ENCODE measurements around the gene ERGIC1. TPM values are rescaled to one million over a fixed set of nuclear protein-coding genes. Genes with fewer than 3 reads are reported as not detected.

Gene ERGIC1
- total and polyA plus RNA-seq, 8 donors = 116 to 229 (median 125) TPM

DNA sequence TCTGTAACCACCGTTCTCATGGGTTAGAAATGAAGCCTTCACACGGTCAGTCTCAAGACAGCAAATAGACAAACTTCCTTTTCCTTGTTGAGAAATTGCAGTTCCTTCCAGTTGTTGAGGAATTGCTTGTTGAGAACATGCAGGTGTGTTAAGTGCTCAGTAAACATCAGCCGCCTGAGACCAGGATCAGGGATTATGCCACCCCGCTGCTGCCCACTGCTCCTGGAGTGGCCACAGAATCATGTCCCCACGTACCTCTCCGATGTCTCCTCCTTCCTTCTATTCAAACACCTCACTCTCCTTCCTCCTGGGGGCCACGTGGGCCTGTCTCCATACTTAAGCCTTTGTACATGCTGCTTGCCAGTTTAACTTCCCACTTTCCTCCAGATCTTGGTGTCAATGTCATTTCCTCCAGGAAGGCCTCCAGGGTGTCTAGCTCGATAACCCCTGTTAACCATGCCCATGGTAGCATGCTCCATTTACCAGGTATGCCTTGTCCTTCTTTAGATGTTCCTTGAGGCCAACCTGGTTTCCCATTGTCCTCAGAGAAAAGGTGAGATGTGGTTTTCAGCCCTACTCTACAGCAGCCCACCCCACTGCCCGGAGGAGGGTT is 91.4 kb downstream of the ERGIC1 start:
- DNase-seq (peak in 2 of 4 donors; percentile 23 to 62), ATAC-seq (peak; percentile 89)
- H3K27ac ChIP-seq = peak overlapping the region; percentile 53 to 65
- H3K4me3 ChIP-seq = no peak overlapping the region
- peaks cover 0 to 71% of the 10 kb centered on the region in 2 donors for H3K36me3 ChIP-seq
- intact Hi-C loops (cut with DNase I) = no loop called here
- peaks cover 0 to 17% of the 10 kb centered on the region in 2 donors for H3K4me1 ChIP-seq
- TF ChIP-seq CTCF (IDR thresholded peaks at IDR 0.05) = no peak
- H3K9me3 ChIP-seq = no peaks in the 10 kb centered on the region
- no peaks in the 10 kb centered on the region for H3K27me3 ChIP-seq

- H3K27ac ChIP-seq = peak overlapping the region; percentile 53 to 60
- DNase-seq (no peak), ATAC-seq (no peak)
- no peaks in the 10 kb centered on the region for H3K9me3 ChIP-seq
- intact Hi-C loops (cut with DNase I) = no loop called here
- H3K36me3 ChIP-seq = peaks cover 0 to 65% of the 10 kb centered on the region in 2 donors
- no peaks in the 10 kb centered on the region for H3K27me3 ChIP-seq
- H3K4me1 ChIP-seq = peaks cover 0 to 23% of the 10 kb centered on the region in 2 donors
- H3K4me3 ChIP-seq = no peak overlapping the region
- TF ChIP-seq CTCF (IDR thresholded peaks at IDR 0.05) = no peak
Observed at GRCh38 chr5:172926008-172926523, 92.0 kb downstream of the ERGIC1 start.

GRCh38 chr5:172926796-172927195 is 92.7 kb downstream of the ERGIC1 start:
- ATAC-seq = peak; percentile 4
- Histone ChIP-seq H3K36me3 (peaks cover 0 to 58% of the 10 kb centered on the region in 2 donors), H3K27ac (no peak overlapping the region)

GRCh38 chr5:172929371-172929838 is 95.4 kb downstream of the ERGIC1 start:
- intact Hi-C loops (cut with DNase I) = no loop called here
- no peak overlapping the region for H3K4me3 ChIP-seq
- no peak for TF ChIP-seq CTCF (IDR thresholded peaks at IDR 0.05)
- H3K27ac ChIP-seq = peak overlapping the region in 1 of 2 donors; percentile 18
- no peaks in the 10 kb centered on the region for H3K27me3 ChIP-seq
- ATAC-seq (no peak), DNase-seq (no peak)
- H3K36me3 ChIP-seq = peaks cover 0 to 54% of the 10 kb centered on the region in 2 donors
- peaks cover 5 to 36% of the 10 kb centered on the region in 2 donors for H3K4me1 ChIP-seq
- H3K9me3 ChIP-seq = no peaks in the 10 kb centered on the region

More at GRCh38 chr5:172926796-172927195, 92.7 kb downstream of the ERGIC1 start:
- DNase-seq = no peak
- intact Hi-C loops (cut with DNase I) = no loop called here
- no peak for TF ChIP-seq CTCF (IDR thresholded peaks at IDR 0.05)
- H3K4me1 ChIP-seq = peaks cover 0 to 30% of the 10 kb centered on the region in 2 donors
- no peaks in the 10 kb centered on the region for H3K27me3 ChIP-seq
- H3K4me3 ChIP-seq = no peak overlapping the region
- H3K9me3 ChIP-seq = no peaks in the 10 kb centered on the region

GRCh38 chr5:172931001-172931536 is 97.0 kb downstream of the ERGIC1 start:
- ATAC-seq (peak; percentile 22), DNase-seq (peak in 1 of 4 donors; percentile 28)
- H3K4me1 ChIP-seq = peaks cover 5 to 24% of the 10 kb centered on the region in 2 donors
- no peaks in the 10 kb centered on the region for H3K27me3 ChIP-seq
- intact Hi-C loops (cut with DNase I) = loop anchor here in 1 of 2 donors (5.0 to 10.0 kb wide), 2 partner anchors 214 to 456 kb away; no protein-coding TSS in a partner anchor
- H3K4me3 ChIP-seq = no peak overlapping the region
- peaks cover 0 to 60% of the 10 kb centered on the region in 2 donors for H3K36me3 ChIP-seq
- TF ChIP-seq CTCF (IDR thresholded peaks at IDR 0.05) = no peak
- peak overlapping the region; percentile 57 to 74 for H3K27ac ChIP-seq
- no peaks in the 10 kb centered on the region for H3K9me3 ChIP-seq

Measured in left lung (tissue), 10 donors.